Progenitor cell of endocrine pancreas (in vitro differentiated cells): ENCODE measurements around the gene ITGA2. TPM values are rescaled to one million over a fixed set of nuclear protein-coding genes. Genes with fewer than 3 reads are reported as not detected.

Experiments
- DNase-seq: peaks from one replicate; pipeline ENCODE4 v3.0.0; 2021; ENCODE audit warnings: low spot score; ENCODE audit not compliant: unreplicated experiment
- H3K27ac Mint-ChIP-seq: 2 replicates; pipeline ENCODE4 v1.8.0; 2021; ENCODE audit warnings: mild to moderate bottlenecking, moderate library complexity, mixed read lengths
- H3K27me3 Mint-ChIP-seq: 2 replicates; pipeline ENCODE4 v1.8.0; 2021; ENCODE audit warnings: mixed read lengths
- H3K36me3 Mint-ChIP-seq: 2 replicates; pipeline ENCODE4 v1.8.0; 2022; ENCODE audit warnings: mixed read lengths; ENCODE audit not compliant: insufficient read depth
- H3K4me1 Mint-ChIP-seq: 2 replicates; pipeline ENCODE4 v1.8.0; 2021; ENCODE audit warnings: low read depth, mixed read lengths
- H3K4me3 Mint-ChIP-seq: 2 replicates; pipeline ENCODE4 v1.8.0; 2021; ENCODE audit warnings: low read depth, mild to moderate bottlenecking, moderate library complexity, mixed read lengths
- H3K9me3 Mint-ChIP-seq: 2 replicates; pipeline ENCODE4 v1.8.0; 2021; ENCODE audit warnings: low read depth, mixed read lengths
- total RNA-seq: library from RNA; stranded (reverse); gene quantifications from 2 replicates; pipeline ENCODE4 v1.2.1, GENCODE V29; 2021
- TF ChIP-seq, protein P1 (sequence below): fragments of 200-600 bp; sonication (generic); IDR thresholded peaks from one replicate; pipeline ENCODE4 v1.5.0; 2021; ENCODE audit warnings: antibody characterized with exemption, mild to moderate bottlenecking; ENCODE audit not compliant: unreplicated experiment

The ITGA2 gene
- total RNA-seq, 1 donor from 2014 or later, result 5.1 TPM

GRCh38 chr5:52977264-52977897, 11.8 kb upstream of the ITGA2 start:
- no peaks in the 10 kb centered on the region for H3K27me3 Mint-ChIP-seq
- H3K36me3 Mint-ChIP-seq, result no peaks in the 10 kb centered on the region
- H3K9me3 Mint-ChIP-seq, result peaks cover 11% of the 10 kb centered on the region
- TF ChIP-seq, protein P1, sequence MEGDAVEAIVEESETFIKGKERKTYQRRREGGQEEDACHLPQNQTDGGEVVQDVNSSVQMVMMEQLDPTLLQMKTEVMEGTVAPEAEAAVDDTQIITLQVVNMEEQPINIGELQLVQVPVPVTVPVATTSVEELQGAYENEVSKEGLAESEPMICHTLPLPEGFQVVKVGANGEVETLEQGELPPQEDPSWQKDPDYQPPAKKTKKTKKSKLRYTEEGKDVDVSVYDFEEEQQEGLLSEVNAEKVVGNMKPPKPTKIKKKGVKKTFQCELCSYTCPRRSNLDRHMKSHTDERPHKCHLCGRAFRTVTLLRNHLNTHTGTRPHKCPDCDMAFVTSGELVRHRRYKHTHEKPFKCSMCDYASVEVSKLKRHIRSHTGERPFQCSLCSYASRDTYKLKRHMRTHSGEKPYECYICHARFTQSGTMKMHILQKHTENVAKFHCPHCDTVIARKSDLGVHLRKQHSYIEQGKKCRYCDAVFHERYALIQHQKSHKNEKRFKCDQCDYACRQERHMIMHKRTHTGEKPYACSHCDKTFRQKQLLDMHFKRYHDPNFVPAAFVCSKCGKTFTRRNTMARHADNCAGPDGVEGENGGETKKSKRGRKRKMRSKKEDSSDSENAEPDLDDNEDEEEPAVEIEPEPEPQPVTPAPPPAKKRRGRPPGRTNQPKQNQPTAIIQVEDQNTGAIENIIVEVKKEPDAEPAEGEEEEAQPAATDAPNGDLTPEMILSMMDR, result no peak
- H3K4me3 Mint-ChIP-seq, result no peak overlapping the region
- no peaks in the 10 kb centered on the region for H3K4me1 Mint-ChIP-seq
- H3K27ac Mint-ChIP-seq, result no peak overlapping the region
- no peak for DNase-seq

GRCh38 chr5:52981507-52981906, 7.6 kb upstream of the ITGA2 start:
- no peak for DNase-seq
- TF ChIP-seq, protein P1, result no peak
- Mint-ChIP-seq H3K4me3 (no peak overlapping the region), H3K9me3 (peaks cover 4% of the 10 kb centered on the region), H3K27me3 (peaks cover 7% of the 10 kb centered on the region), H3K36me3 (no peaks in the 10 kb centered on the region), H3K27ac (no peak overlapping the region), H3K4me1 (peaks cover 1% of the 10 kb centered on the region)

- no peak for DNase-seq
- Mint-ChIP-seq H3K36me3 (no peaks in the 10 kb centered on the region), H3K27ac (no peak overlapping the region), H3K4me1 (peaks cover 5% of the 10 kb centered on the region), H3K9me3 (no peaks in the 10 kb centered on the region), H3K4me3 (no peak overlapping the region), H3K27me3 (peaks cover 26% of the 10 kb centered on the region)
- TF ChIP-seq, protein P1, result no peak
These were observed 5.2 kb upstream of the ITGA2 start for GRCh38 chr5:52983731-52984636.

- TF ChIP-seq, protein P1, result no peak
- no peak for DNase-seq
- Mint-ChIP-seq H3K27me3 (peaks cover 30% of the 10 kb centered on the region), H3K4me1 (peaks cover 8% of the 10 kb centered on the region), H3K27ac (no peak overlapping the region), H3K4me3 (no peak overlapping the region), H3K36me3 (no peaks in the 10 kb centered on the region), H3K9me3 (no peaks in the 10 kb centered on the region)
These were observed 3.8 kb upstream of the ITGA2 start for GRCh38 chr5:52985306-52985705.

DNA sequence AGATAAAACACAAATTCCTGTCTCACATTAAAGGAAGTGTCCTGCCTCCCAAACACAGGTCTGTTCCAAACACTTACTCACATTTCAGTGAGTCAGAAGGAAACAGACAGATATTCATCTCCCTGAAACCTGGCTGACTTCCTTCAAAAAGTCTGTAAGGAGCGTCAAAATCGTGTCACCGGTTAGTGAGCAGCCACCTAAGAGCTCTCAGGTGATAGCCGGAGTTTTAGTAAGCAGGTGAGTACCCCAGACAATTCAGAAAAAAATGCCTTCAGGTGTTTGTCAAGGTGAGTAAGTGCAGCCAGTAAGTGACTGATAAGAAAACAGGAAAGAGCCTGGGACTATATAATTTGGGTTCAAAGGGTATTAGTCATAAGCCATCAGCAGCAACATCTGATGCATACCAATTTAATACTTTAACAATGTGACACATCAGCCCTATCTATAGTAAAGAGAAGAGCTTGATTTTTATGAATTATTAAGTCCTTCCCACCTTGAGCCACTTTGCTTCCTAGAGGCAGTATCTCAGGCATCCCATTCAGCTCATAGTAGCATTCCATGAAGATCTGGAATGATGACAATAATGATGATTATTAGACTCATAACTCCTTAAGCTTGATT, 1.3 kb upstream of the ITGA2 start:
- Mint-ChIP-seq H3K4me1 (peaks cover 8% of the 10 kb centered on the region), H3K27ac (no peak overlapping the region), H3K4me3 (no peak overlapping the region), H3K36me3 (no peaks in the 10 kb centered on the region), H3K27me3 (peaks cover 48% of the 10 kb centered on the region), H3K9me3 (no peaks in the 10 kb centered on the region)
- TF ChIP-seq, protein P1, result no peak
- no peak for DNase-seq
